Stimulated activated CD8-positive, alpha-beta memory T cell treated with anti-CD3 and anti-CD28 coated beads, Interleukin-4, amount 100 ng/mL, for 1 hour (primary cell): Measurements from ENCODE around the gene ALDH1L1.

Experiments
- DNase-seq, 2 donors: peaks; one replicate each; pipeline ENCODE4 v3.0.0-alpha.2; 2020; ENCODE audit warnings: low read depth in 2 of 2, low spot score in 1 of 2

Gene ALDH1L1

GRCh38 chr3:126135406-126136076 lies 44.8 kb downstream of the ALDH1L1 start:
- no peak for DNase-seq

- no peak for DNase-seq
Observed at GRCh38 chr3:126135071-126135405, 45.3 kb downstream of the ALDH1L1 start.

GRCh38 chr3:126134219-126134975 lies 46.0 kb downstream of the ALDH1L1 start:
- peak in 1 of 2 donors; percentile 4 for DNase-seq

GRCh38 chr3:126133606-126134005 lies 46.8 kb downstream of the ALDH1L1 start:
- no peak for DNase-seq

GRCh38 chr3:126132751-126133511 lies 47.5 kb downstream of the ALDH1L1 start:
- DNase-seq, result no peak

DNA sequence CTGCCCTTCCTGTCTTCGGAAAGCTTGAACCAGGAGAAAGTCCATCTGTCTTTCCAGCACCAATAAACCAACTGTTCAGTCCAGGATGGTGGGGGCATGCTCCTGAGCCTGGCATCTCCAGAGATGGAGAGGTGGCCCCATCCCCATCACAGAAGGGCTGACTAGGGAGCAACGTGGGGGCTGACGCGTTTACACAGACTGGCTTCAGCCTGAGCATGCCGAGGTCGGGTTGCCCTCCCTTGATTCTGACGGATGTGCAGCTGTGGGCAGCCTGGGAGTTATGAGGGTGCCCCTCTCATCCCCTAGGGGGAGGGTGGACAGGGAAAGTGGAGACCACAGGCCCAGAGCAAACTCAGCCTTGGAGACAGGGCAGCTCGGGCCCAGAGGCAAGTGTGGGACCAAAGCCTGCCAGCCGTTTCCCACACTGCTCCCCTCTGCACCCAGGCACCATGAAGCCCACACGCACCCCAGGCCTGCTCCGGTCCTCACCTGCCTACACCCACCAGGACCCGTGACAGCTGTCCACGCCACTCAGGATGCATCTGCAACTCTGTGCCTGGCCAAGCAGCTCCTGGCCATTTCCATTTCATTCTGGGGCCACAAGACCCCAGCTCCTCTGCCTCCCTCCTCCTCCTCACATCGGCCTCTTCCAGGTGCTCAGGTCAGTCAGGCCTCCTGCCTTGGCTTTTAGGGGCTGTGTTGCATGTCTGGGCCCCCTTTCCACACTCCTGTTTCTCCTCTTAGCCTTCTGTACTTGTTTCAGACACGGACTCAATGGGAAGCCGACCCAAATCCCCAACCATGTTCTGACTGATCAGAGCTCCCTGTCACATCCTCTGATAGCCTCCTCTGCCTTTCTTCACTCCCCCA lies 48.3 kb downstream of the ALDH1L1 start:
- DNase-seq, result no peak

DNA sequence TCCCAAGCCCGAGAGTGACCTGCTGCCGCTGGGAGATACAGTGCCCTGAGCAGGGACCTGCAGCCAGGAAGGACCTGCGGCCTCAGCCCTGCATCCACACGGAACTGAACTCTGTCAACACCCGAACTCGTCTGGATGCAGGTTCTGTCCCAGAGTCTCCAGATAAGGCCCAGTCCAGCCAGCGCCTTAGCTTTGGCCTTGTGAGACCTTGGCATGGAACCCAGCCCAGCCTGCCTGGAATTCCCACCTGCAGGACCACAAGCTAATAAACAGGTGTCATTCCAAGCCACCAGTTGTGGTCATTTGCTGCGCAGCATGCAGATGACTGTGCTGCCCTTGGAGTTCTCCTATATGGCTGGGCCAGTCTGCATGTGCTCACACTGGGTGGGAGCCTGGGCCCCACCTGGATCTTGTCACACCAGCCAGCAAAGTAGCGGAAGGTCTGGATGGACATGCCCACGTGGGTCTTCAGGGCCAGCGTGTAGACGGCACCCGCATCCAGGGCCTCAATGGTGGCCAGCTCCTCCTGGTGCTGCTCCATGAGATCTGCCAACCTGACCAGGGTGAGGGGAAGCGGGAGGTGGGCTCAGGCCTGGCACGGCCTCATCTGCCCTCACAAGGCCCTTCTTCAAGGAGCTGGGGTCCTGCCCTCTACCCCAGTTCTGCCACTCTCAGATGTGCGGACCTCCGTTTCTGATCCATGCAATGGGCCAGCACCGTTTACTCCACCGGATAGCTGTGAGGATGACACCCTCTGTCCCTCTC lies 49.2 kb downstream of the ALDH1L1 start:
- DNase-seq, result no peak

GRCh38 chr3:126130081-126130855 lies 50.1 kb downstream of the ALDH1L1 start:
- no peak for DNase-seq

DNA sequence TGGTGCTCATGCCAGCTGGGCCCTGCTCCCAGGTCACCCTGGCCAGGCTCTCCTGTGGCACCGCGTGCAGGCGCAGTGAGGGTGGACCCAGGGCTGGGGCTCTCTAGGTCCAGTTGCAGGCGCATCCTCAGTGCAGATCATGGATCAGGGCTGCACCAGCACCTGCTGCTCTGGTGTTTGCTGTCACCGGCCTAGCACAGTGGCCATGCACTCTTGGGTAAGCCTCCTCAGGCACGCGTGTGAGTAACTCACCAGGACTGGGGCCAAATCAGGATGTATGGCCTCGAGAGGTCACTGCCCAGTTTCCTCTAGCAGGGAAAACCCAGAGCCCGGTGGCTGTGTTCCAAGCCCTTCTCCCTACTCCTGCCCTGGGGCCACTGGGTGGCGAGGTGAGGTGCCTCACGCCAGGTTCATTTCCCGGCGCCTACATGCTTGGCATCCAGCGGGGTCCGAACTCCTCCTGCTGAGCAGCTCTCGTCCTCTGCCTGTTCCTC lies 50.9 kb downstream of the ALDH1L1 start:
- no peak for DNase-seq

- DNase-seq, result no peak
Observed at GRCh38 chr3:126128504-126129397, 51.6 kb downstream of the ALDH1L1 start.

- DNase-seq, result no peak
Observed at GRCh38 chr3:126127904-126128303, 52.5 kb downstream of the ALDH1L1 start.

DNA sequence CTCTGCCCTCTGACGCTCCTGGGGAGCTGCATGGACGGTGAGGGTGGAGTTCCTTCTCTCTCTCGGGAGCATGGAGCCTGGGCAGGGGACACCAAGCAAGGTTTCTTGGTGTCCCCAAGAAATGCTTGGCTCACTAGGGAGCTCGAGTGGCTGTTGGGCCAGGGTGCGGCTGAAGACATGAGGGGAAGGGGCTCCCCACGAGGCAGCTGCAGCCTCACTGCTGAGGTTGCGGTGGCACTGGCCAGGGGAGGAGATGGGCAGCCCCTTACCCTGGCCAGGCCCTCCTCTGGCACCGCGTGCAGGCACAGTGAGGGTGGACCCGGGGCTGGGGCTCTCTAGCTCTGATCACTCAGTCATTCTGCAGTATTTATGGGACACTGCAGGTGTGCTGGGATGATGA lies 52.9 kb downstream of the ALDH1L1 start:
- no peak for DNase-seq

GRCh38 chr3:126126811-126127431 lies 53.5 kb downstream of the ALDH1L1 start:
- no peak for DNase-seq

GRCh38 chr3:126126286-126126685 lies 54.1 kb downstream of the ALDH1L1 start:
- no peak for DNase-seq

DNA sequence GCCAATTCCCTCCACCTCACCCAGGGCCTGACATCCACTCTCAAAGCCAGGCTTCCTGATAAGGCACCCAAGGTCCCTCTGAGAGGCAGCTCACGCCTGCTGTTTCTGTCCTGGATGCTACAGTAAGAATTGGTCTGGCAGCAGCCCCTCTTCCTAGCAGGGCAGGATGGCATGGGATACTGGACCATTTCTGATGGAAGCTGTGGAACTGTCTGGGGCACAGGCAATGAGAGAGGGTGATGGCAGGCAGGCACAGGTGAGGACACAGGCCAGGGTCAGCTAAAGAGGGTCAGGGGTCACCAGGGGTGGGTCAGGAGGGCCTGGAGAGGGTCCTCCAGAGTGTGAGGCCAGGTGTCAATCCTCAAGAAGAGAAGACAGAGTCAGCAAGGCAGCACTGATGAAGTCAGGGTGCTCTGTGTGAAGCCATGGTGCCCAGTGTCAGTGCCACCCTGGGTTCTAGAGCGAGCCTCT lies 54.6 kb downstream of the ALDH1L1 start:
- no peak for DNase-seq

DNA sequence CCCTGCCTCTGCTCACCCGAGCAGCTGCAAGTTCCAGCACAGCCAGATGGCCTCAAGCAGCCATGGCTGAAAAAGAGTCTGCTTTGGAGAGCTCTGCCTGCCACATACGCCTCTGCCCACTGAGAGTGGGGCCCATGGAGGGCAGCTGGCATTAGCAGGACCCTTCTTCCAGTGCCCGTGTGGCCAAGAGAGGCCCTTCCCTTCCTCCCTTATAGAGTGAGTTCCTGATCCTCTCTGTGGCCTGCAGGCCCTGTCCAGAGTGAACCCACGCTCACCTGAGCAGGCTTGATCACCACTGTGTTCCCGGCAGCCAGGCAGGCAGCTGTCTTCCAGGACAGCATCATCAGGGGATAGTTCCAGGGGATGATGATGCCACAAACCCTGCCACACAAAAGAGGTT lies 55.0 kb downstream of the ALDH1L1 start:
- no peak for DNase-seq

GRCh38 chr3:126124896-126125295 lies 55.5 kb downstream of the ALDH1L1 start:
- DNase-seq, result no peak
